NCI-H526 treated with DMSO at 0.1 percent for 48 hours (cell line): ENCODE results near the gene ANKMY2.
A peak's percentile ranks its signal among the peaks of the same experiment; 100 is the strongest.
"Not testable (repeated sequence)": the region's sequence is repeated elsewhere in the genome, so short reads cannot be mapped to it uniquely, and the experiment has no call there.

Experiments used
- DNase-seq: peaks from one replicate; lab custom pipeline; 2025; lab: John Stamatoyannopoulos, UW

ANKMY2 gene

GRCh38 chr7:16645593-16646471 lies at the start of gene ANKMY2, which contains the start of gene BZW2:
ANKMY2 (minus strand) TSS chr7:16645754; CDS start chr7:16645573, 181 bp downstream.
BZW2 (plus strand) TSS chr7:16646181; CDS start chr7:16665444, 19,263 bp downstream.
- peak; percentile 92 for DNase-seq

- no peak for DNase-seq
Observed at GRCh38 chr7:16694806-16695205, 49.3 kb upstream of the ANKMY2 start.

- no peak for DNase-seq
Observed at GRCh38 chr7:16693601-16694318, 48.2 kb upstream of the ANKMY2 start.

- no peak for DNase-seq
Observed at GRCh38 chr7:16691241-16691640, 45.7 kb upstream of the ANKMY2 start.

- DNase-seq: no peak
Observed at GRCh38 chr7:16688249-16688648, 42.7 kb upstream of the ANKMY2 start.

GRCh38 chr7:16685535-16685934 lies 40.0 kb upstream of the ANKMY2 start:
- DNase-seq: no peak

- DNase-seq: no peak
Observed at GRCh38 chr7:16684935-16685334, 39.4 kb upstream of the ANKMY2 start.

GRCh38 chr7:16678645-16679566 lies 33.4 kb upstream of the ANKMY2 start:
- not testable (repeated sequence) for DNase-seq

- no peak for DNase-seq
Observed at GRCh38 chr7:16677978-16678494, 32.5 kb upstream of the ANKMY2 start.

- DNase-seq: no peak
Observed at GRCh38 chr7:16675277-16675676, 29.7 kb upstream of the ANKMY2 start.

- DNase-seq: no peak
Observed at GRCh38 chr7:16671811-16672210, 26.3 kb upstream of the ANKMY2 start.

GRCh38 chr7:16670731-16671344 lies 25.3 kb upstream of the ANKMY2 start:
- no peak for DNase-seq

GRCh38 chr7:16670021-16670420 lies 24.5 kb upstream of the ANKMY2 start:
- DNase-seq: no peak

DNA sequence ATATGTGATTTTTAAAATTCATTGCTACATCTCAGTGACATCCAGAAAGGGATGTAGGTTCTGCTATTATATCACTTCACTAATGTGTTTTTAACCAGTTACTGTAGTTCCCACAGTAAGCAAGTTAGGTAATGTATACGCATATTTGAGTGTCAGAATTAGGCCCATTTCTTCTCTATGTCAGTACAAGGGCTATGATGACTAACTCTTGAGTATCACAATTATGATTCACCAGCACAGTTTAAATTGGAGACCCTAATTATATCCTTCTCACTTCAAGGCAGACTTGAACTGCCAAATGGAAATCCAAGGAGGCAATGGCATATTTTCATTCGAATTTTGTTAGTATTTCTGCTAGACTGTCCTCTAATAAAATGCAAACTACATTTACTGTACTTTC lies 24.0 kb upstream of the ANKMY2 start:
- no peak for DNase-seq

DNA sequence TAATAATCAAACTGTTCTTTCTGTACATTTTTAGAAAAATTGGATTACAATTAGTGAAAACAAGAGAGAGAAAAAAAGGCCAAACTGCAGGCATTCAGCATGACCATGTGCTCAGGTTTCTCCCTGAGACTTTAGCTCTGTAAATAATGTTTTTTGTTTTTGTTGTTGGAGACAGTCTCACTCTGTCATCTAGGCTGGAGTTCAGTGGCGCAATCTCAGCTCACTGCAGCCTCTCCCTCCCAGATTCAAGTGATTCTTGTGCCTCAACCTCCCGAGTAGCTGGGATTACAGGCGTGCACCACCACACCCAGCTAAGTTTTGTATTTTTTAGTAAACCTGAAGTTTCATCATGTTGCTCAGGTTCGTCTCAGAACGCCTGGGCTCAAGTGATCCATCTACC lies 23.4 kb upstream of the ANKMY2 start:
- no peak for DNase-seq

DNA sequence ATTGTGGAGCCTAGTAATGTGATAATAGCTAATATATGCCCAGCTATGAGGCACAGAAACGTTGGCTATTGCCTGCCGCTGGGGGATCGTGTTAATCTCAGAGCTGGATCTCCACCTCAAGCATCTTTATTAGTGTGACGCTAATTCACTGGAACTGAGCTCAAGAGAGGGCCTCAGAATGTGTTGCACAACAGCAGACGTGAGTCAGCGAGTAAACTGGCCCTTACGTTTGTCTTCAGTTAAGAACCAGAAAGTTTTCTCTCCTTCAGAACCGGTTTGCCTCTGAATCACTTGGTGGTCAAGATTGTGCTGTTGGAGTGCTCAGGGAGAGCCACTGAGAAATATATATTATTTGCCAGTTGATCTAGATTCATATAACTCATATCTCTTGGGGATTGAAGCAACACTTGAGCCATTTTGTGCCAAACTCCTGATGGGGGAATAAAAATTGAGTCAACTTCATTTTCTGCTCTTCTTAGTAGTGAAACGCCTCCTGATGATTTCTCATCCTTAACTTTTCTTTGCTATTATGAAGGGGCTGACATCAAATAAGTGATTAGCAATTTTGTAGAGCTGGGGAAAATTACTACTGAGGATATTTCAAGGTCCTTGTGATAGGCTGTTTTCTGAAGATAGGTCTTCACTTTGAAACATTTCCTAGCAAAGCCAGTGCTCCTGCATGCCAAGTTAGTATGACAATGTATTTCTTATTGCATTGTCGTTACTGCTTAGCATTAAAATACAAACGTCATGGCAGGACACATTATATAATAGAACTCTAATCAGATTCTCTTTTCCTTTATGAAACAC lies 22.7 kb upstream of the ANKMY2 start:
- no peak for DNase-seq

DNA sequence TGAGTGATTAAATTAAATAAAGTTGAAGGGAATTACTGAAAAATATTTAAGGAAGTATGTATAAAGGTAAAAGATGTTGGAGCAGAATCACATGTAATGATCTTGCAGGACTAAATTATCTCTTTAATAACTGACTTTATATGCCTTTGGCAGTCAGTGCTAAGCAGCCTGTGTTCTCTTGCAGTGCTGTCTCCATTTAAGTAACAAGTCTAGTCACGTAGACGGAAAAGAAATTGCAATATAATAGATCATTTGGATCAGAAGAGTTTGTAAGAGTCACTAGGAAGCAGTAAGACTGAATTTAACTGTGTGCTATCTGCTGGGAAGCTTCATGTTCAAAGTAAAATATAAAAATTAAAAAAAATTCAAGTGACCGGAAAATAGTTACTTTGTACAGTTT lies 21.8 kb upstream of the ANKMY2 start:
- no peak for DNase-seq

- DNase-seq: no peak
Observed at GRCh38 chr7:16661924-16662323, 16.4 kb upstream of the ANKMY2 start.

DNA sequence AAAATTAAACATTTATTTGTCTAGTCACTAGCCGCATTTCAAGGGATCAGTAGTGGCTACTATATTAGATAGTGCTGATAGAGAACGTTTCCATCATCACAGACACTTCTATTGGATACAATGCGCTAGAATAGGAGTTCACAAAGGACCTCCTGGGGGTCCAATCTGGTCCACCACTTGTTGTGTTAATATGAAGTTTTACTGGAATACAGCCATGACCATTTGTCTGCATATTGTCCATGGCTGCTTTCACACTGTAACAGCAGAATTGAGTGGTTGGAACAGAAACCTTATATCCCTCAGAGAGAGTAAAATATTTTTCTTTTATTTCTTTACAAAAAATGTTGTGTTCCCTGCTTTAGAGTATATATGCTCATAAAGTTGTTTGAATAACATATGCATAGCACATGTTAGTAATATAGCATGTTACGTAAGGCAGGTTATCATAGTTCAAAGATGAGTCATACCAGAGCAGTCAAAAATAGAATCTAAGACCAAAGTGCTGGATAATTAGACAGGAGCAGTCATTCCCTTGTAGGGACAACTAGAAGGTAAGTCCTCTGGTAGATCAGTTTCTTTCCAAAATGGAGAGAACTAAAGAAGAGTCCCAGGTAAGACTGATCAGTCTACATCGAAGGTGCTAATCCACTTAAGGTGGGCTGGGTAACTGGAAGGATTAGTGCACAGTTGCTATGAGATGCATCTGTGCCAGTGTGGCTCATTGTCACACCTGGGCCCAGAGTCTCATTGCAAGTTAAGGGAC lies 15.3 kb upstream of the ANKMY2 start:
- no peak for DNase-seq
